Measurements from ENCODE around the gene RAC3. TPM values are rescaled to one million over a fixed set of nuclear protein-coding genes. Genes with fewer than 3 reads are reported as not detected.

Gene RAC3
- polyA plus RNA-seq, 2 of the 4 experiments (the other 2 are of a cell fraction) = 9.9 to 21.0 TPM

GRCh38 chr17:82008941-82009405 lies 22.5 kb upstream of the RAC3 start:
- Histone ChIP-seq H3K4me2 (no peak overlapping the region), H3K9me3 (no peaks in the 10 kb centered on the region), H3K4me1 (peaks cover 31% of the 10 kb centered on the region), H3K4me3 (no peak overlapping the region), H3K27ac (no peak overlapping the region)
- no peak for FAIRE-seq
- no peak for TF ChIP-seq NPAS2 (CRISPR knock-in tag; IDR thresholded peaks at IDR 0.05; ENCODE audit: borderline replicate concordance)
- TF ChIP-seq CBX8 (IDR thresholded peaks at IDR 0.05) = no peak
- TF ChIP-seq, protein P1, sequence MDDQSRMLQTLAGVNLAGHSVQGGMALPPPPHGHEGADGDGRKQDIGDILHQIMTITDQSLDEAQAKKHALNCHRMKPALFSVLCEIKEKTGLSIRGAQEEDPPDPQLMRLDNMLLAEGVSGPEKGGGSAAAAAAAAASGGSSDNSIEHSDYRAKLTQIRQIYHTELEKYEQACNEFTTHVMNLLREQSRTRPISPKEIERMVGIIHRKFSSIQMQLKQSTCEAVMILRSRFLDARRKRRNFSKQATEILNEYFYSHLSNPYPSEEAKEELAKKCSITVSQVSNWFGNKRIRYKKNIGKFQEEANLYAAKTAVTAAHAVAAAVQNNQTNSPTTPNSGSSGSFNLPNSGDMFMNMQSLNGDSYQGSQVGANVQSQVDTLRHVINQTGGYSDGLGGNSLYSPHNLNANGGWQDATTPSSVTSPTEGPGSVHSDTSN (IDR thresholded peaks at IDR 0.05) = no peak
- no peak for TF ChIP-seq HDAC2 (IDR thresholded peaks at IDR 0.05)
- TF ChIP-seq RAD21 (conservative IDR thresholded peaks at IDR 0.05 in 1 of 2, IDR thresholded peaks at IDR 0.05 in 1 of 2) = no peak
- TF ChIP-seq HOXB5 (CRISPR knock-in tag; IDR thresholded peaks at IDR 0.05) = no peak
- TF ChIP-seq FOSB (CRISPR knock-in tag; IDR thresholded peaks at IDR 0.05) = no peak
- TF ChIP-seq, protein P2, sequence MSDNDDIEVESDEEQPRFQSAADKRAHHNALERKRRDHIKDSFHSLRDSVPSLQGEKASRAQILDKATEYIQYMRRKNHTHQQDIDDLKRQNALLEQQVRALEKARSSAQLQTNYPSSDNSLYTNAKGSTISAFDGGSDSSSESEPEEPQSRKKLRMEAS (IDR thresholded peaks at IDR 0.05) = no peak
- TF ChIP-seq TP53 (CRISPR knock-in tag; IDR thresholded peaks at IDR 0.05) = no peak
- TF ChIP-seq POLR2AphosphoS2 (conservative IDR thresholded peaks at IDR 0.05; ENCODE audit: low read length) = no peak
- TF ChIP-seq, protein P3, sequence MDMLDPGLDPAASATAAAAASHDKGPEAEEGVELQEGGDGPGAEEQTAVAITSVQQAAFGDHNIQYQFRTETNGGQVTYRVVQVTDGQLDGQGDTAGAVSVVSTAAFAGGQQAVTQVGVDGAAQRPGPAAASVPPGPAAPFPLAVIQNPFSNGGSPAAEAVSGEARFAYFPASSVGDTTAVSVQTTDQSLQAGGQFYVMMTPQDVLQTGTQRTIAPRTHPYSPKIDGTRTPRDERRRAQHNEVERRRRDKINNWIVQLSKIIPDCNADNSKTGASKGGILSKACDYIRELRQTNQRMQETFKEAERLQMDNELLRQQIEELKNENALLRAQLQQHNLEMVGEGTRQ (IDR thresholded peaks at IDR 0.05) = no peak
- no peak for TF ChIP-seq HOXA7 (CRISPR knock-in tag; IDR thresholded peaks at IDR 0.05)
- no peak for TF ChIP-seq GATA3 (IDR thresholded peaks at IDR 0.05; ENCODE audit: borderline replicate concordance)
- no peak for TF ChIP-seq RNF2 (IDR thresholded peaks at IDR 0.05; ENCODE audit: borderline replicate concordance, low read depth)
- TF ChIP-seq, protein P4, sequence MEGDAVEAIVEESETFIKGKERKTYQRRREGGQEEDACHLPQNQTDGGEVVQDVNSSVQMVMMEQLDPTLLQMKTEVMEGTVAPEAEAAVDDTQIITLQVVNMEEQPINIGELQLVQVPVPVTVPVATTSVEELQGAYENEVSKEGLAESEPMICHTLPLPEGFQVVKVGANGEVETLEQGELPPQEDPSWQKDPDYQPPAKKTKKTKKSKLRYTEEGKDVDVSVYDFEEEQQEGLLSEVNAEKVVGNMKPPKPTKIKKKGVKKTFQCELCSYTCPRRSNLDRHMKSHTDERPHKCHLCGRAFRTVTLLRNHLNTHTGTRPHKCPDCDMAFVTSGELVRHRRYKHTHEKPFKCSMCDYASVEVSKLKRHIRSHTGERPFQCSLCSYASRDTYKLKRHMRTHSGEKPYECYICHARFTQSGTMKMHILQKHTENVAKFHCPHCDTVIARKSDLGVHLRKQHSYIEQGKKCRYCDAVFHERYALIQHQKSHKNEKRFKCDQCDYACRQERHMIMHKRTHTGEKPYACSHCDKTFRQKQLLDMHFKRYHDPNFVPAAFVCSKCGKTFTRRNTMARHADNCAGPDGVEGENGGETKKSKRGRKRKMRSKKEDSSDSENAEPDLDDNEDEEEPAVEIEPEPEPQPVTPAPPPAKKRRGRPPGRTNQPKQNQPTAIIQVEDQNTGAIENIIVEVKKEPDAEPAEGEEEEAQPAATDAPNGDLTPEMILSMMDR (IDR thresholded peaks at IDR 0.05) = no peak
- no peak for TF ChIP-seq CHD4 (IDR thresholded peaks at IDR 0.05; ENCODE audit: borderline replicate concordance)
- TF ChIP-seq, protein P5, sequence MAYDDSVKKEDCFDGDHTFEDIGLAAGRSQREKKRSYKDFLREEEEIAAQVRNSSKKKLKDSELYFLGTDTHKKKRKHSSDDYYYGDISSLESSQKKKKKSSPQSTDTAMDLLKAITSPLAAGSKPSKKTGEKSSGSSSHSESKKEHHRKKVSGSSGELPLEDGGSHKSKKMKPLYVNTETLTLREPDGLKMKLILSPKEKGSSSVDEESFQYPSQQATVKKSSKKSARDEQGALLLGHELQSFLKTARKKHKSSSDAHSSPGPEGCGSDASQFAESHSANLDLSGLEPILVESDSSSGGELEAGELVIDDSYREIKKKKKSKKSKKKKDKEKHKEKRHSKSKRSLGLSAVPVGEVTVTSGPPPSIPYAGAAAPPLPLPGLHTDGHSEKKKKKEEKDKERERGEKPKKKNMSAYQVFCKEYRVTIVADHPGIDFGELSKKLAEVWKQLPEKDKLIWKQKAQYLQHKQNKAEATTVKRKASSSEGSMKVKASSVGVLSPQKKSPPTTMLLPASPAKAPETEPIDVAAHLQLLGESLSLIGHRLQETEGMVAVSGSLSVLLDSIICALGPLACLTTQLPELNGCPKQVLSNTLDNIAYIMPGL (CRISPR knock-in tag; IDR thresholded peaks at IDR 0.05; ENCODE audit: borderline replicate concordance) = no peak
- TF ChIP-seq, protein P6, sequence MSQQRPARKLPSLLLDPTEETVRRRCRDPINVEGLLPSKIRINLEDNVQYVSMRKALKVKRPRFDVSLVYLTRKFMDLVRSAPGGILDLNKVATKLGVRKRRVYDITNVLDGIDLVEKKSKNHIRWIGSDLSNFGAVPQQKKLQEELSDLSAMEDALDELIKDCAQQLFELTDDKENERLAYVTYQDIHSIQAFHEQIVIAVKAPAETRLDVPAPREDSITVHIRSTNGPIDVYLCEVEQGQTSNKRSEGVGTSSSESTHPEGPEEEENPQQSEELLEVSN (IDR thresholded peaks at IDR 0.05; ENCODE audit: borderline replicate concordance, low read depth) = no peak
- TF ChIP-seq RFX5 (IDR thresholded peaks at IDR 0.05) = no peak
- no peak for TF ChIP-seq HOXB13 (CRISPR knock-in tag; IDR thresholded peaks at IDR 0.05; ENCODE audit: low read depth)
- CTCF ChIA-PET = interaction anchor here (1.0 to 33.2 kb wide), 8 partner anchors 9 to 294 kb away, joined by 3 to 794 read pairs (median 3); partner anchors contain the start of genes CENPX, LRRC45, NOTUM and RAC3
- POLR2A ChIA-PET = no interaction called here
- WGBS (ENCODE audit: missing lambda C conversion rate) = 96% methylated on average over 14 of the region's 28 CpGs
- DNase-seq (ENCODE audit: low read depth in 1 of 2, low spot score in 1 of 2) = no peak
- ATAC-seq = no peak

- TF ChIP-seq GATA3 (IDR thresholded peaks at IDR 0.05; ENCODE audit: borderline replicate concordance) (no peak), RCOR1 (IDR thresholded peaks at IDR 0.05; ENCODE audit: low read depth, low read length) (no peak), TFCP2L1 (CRISPR knock-in tag; IDR thresholded peaks at IDR 0.05) (no peak), HOXB5 (CRISPR knock-in tag; IDR thresholded peaks at IDR 0.05) (no peak), HOXB13 (CRISPR knock-in tag; IDR thresholded peaks at IDR 0.05; ENCODE audit: low read depth) (no peak), RAD21 (conservative IDR thresholded peaks at IDR 0.05 in 1 of 2, IDR thresholded peaks at IDR 0.05 in 1 of 2) (no peak), ZFP36 (IDR thresholded peaks at IDR 0.05; ENCODE audit: borderline replicate concordance, partially characterized antibody) (no peak)
- TF ChIP-seq, protein P2 (IDR thresholded peaks at IDR 0.05) = no peak
- TF ChIP-seq, protein P4 (IDR thresholded peaks at IDR 0.05) = no peak
- TF ChIP-seq, protein P6 (IDR thresholded peaks at IDR 0.05; ENCODE audit: borderline replicate concordance, low read depth) = no peak
- CTCF ChIA-PET = interaction anchor here (1.0 to 33.2 kb wide), 7 partner anchors 10 to 295 kb away, joined by 3 to 794 read pairs (median 3); partner anchors contain the start of genes CENPX, LRRC45, NOTUM and RAC3
Observed at GRCh38 chr17:82009413-82009812, 22.1 kb upstream of the RAC3 start.

More at GRCh38 chr17:82009413-82009812, 22.1 kb upstream of the RAC3 start:
- 95% methylated on average over 14 of the region's 15 CpGs for WGBS (ENCODE audit: missing lambda C conversion rate)
- POLR2A ChIA-PET = no interaction called here
- H3K27ac ChIP-seq = no peak overlapping the region
- no peak overlapping the region for H3K4me3 ChIP-seq
- no peaks in the 10 kb centered on the region for H3K9me3 ChIP-seq
- H3K4me2 ChIP-seq = no peak overlapping the region
- H3K4me1 ChIP-seq = peaks cover 27% of the 10 kb centered on the region
- DNase-seq (ENCODE audit: low read depth in 1 of 2, low spot score in 1 of 2) (no peak), FAIRE-seq (no peak), ATAC-seq (no peak)

Measured in A549 (cell line).